Right lobe of liver (tissue), 6 donors: ENCODE measurements around the gene DPP6. TPM values are rescaled to one million over a fixed set of nuclear protein-coding genes. Genes with fewer than 3 reads are reported as not detected.

Experiments used
- ATAC-seq, 4 donors: fragments of 200-7000 bp; cut with Tn5 transposase; one replicate each; pipeline ENCODE4 v1.9.1; 2020; ENCODE audit warnings: mild to moderate bottlenecking in 4 of 4, moderate library complexity in 4 of 4
- DNase-seq, 3 donors: peaks; one replicate each; pipeline ENCODE4 v3.0.0-alpha.2; 2020
- H3K27ac ChIP-seq, 3 donors: fragments of 200-600 bp; one replicate each; pipeline ENCODE4 v1.8.0; 2022
- H3K27me3 ChIP-seq, 2 donors: fragments of 200-600 bp; one replicate each; pipeline ENCODE4 v1.8.0; 2022
- H3K36me3 ChIP-seq, 4 donors: fragments of 200-600 bp; sonication (generic) in 1 of 4; one replicate each; pipeline versions ENCODE4 v1.5.1 to v1.8.0; 2017 to 2022; ENCODE audit warnings: control low read depth in 1 of 4
- H3K4me1 ChIP-seq, 4 donors: fragments of 200-600 bp; sonication (generic) in 1 of 4; one replicate each; pipeline versions ENCODE4 v1.5.1 to v1.8.0; 2017 to 2022; ENCODE audit warnings: control low read depth in 1 of 4
- H3K4me3 ChIP-seq, 3 donors: fragments of 200-600 bp; one replicate each; pipeline ENCODE4 v1.8.0; 2022
- H3K9me3 ChIP-seq, 4 donors: fragments of 200-600 bp; sonication (generic) in 1 of 4; one replicate each; pipeline versions ENCODE4 v1.5.1 to v1.8.0; 2017 to 2022; ENCODE audit warnings: control low read depth in 1 of 4
- POLR2A ChIP-seq: fragments of 450-650 bp; IDR thresholded peaks from one replicate; pipeline ENCODE4 v1.6.1; 2017; ENCODE audit warnings: antibody characterized with exemption, mild to moderate bottlenecking
- WGBS: methylation state at CpG from one replicate; pipeline ENCODE4 v1.1.6; 2018; ENCODE audit warnings: low coverage, low lambda C conversion rate; ENCODE audit not compliant: insufficient coverage; ENCODE audit errors: missing lambda C conversion rate; 5-methylcytosine and 5-hydroxymethylcytosine counted together
- intact Hi-C, 2 donors: fragments of 100-400 bp; cut with DNase I; formaldehyde crosslinking; loops; one replicate each; pipeline versions ENCODE4 v1.11.2 to v1.14.1; 2022
- total RNA-seq, 6 experiments: library from RNA; depleted of rRNA in 2 of 6; stranded (reverse); fragments of >200 nt in 2 of 6; fragmentation: NEBNext Ultra II Directional in 3 of 6; extraction: Animal tissue kit (Norgen Biotek cat#: 25700) in 3 of 6; gene quantifications; one replicate each; pipeline versions ENCODE4 v1.1.0 to v1.2.4, GENCODE V29; 2016 to 2023
- TF ChIP-seq, protein P1 (sequence below), 4 donors: fragments of 200-600 bp in 3 of 4; fragments of 450-650 bp in 1 of 4; IDR thresholded peaks; one replicate each; pipeline versions ENCODE4 v1.5.1 to v1.8.0; 2016 to 2022; ENCODE audit warnings: antibody characterized with exemption in 4 of 4, mild to moderate bottlenecking in 2 of 4
- donor health status: DM: no; HTN: yes; CAD: no.
- donor health status: DM: no; HTN: no; CAD: no.
- donor health status: DM: no; HTN: no; CAD: no.
- donor health status: DM: no; HTN: yes; CAD: no.
- donor health status: DM: no; HTN: yes; CAD: no.

The DPP6 gene
- total RNA-seq, 6 experiments from 2014 or later: not detected

DNA sequence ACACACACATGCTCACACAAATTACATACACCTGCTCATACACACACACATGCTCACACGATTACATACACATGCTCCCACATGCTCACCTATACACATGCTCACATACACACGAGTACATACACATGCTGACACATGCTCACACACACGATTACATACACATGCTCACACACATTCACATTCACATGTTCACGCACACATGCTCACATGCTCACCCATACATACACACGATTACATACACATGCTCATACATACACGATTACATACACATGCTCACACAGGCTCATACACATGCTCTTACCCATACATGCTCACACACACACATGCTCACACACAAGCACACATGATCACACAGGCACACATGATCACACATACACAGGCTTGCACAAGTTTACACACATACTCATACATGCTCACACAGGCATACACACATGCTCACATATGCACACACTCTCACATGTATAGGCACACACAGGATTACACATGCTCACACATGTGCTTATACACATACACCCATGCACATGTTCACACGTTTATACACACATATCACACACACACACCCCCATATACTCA, 832.2 kb downstream of the DPP6 start:
- H3K27ac ChIP-seq: no peak overlapping the region
- H3K4me1 ChIP-seq: no peaks in the 10 kb centered on the region

GRCh38 chr7:154886591-154886990, 834.4 kb downstream of the DPP6 start:
- ATAC-seq: no peak
- TF ChIP-seq, protein P1, sequence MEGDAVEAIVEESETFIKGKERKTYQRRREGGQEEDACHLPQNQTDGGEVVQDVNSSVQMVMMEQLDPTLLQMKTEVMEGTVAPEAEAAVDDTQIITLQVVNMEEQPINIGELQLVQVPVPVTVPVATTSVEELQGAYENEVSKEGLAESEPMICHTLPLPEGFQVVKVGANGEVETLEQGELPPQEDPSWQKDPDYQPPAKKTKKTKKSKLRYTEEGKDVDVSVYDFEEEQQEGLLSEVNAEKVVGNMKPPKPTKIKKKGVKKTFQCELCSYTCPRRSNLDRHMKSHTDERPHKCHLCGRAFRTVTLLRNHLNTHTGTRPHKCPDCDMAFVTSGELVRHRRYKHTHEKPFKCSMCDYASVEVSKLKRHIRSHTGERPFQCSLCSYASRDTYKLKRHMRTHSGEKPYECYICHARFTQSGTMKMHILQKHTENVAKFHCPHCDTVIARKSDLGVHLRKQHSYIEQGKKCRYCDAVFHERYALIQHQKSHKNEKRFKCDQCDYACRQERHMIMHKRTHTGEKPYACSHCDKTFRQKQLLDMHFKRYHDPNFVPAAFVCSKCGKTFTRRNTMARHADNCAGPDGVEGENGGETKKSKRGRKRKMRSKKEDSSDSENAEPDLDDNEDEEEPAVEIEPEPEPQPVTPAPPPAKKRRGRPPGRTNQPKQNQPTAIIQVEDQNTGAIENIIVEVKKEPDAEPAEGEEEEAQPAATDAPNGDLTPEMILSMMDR (IDR thresholded peaks at IDR 0.05): no peak
- no peak for TF ChIP-seq POLR2A
- WGBS: 58% methylated on average over 6 of the region's 9 CpGs
- no peak for DNase-seq
- Histone ChIP-seq H3K4me3 (no peak overlapping the region), H3K27ac (no peak overlapping the region), H3K27me3 (no peaks in the 10 kb centered on the region), H3K36me3 (no peaks in the 10 kb centered on the region), H3K4me1 (no peaks in the 10 kb centered on the region), H3K9me3 (no peaks in the 10 kb centered on the region)
- intact Hi-C loops: no loop called here

More for the DNA sequence above, 832.2 kb downstream of the DPP6 start:
- Histone ChIP-seq H3K9me3 (no peaks in the 10 kb centered on the region), H3K36me3 (no peaks in the 10 kb centered on the region), H3K27me3 (no peaks in the 10 kb centered on the region), H3K4me3 (no peak overlapping the region)
- 82% methylated on average over 7 of the region's 7 CpGs for WGBS
- intact Hi-C loops: no loop called here
- ATAC-seq (no peak), DNase-seq (no peak)
- no peak for TF ChIP-seq POLR2A
- TF ChIP-seq, protein P1 (IDR thresholded peaks at IDR 0.05): no peak

- WGBS: 45% methylated on average over 3 of the region's 3 CpGs
- TF ChIP-seq POLR2A: no peak
- TF ChIP-seq, protein P1 (IDR thresholded peaks at IDR 0.05): no peak
- no peak overlapping the region for H3K4me3 ChIP-seq
- H3K27ac ChIP-seq: no peak overlapping the region
- no peak for DNase-seq
- H3K4me1 ChIP-seq: no peaks in the 10 kb centered on the region
- no peaks in the 10 kb centered on the region for H3K9me3 ChIP-seq
- ATAC-seq: no peak
- no peaks in the 10 kb centered on the region for H3K36me3 ChIP-seq
- H3K27me3 ChIP-seq: no peaks in the 10 kb centered on the region
- intact Hi-C loops: no loop called here
Measured at GRCh38 chr7:154888690-154889089, 836.5 kb downstream of the DPP6 start.

DNA sequence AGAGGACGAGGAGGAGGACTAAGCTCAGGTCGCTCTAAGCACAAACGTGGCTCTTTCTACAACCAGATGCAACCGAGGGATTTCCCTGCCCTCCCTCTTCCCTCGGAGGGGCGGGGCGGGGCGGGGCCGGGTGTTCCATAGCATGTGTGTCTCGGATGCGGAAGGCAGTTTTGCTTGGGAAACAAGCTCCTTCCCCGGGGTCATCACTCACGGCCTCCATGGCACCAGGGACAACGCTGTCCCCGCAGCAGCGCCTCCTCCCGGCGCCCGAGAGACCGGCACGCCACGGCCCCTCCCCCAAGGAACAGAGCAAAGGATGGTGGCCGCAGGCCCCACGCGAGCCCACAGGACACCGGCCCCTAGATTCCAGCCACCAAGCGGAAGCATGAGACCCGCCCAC, 840.3 kb downstream of the DPP6 start:
- intact Hi-C loops: no loop called here
- ATAC-seq (peak in 1 of 4 donors; percentile 24), DNase-seq (no peak)
- no peak for TF ChIP-seq POLR2A
- TF ChIP-seq, protein P1 (IDR thresholded peaks at IDR 0.05): no peak
- no peaks in the 10 kb centered on the region for H3K36me3 ChIP-seq
- H3K27me3 ChIP-seq: no peaks in the 10 kb centered on the region
- 28% methylated on average over 8 of the region's 28 CpGs for WGBS
- no peak overlapping the region for H3K4me3 ChIP-seq
- H3K27ac ChIP-seq: no peak overlapping the region
- H3K4me1 ChIP-seq: no peaks in the 10 kb centered on the region
- no peaks in the 10 kb centered on the region for H3K9me3 ChIP-seq

DNA sequence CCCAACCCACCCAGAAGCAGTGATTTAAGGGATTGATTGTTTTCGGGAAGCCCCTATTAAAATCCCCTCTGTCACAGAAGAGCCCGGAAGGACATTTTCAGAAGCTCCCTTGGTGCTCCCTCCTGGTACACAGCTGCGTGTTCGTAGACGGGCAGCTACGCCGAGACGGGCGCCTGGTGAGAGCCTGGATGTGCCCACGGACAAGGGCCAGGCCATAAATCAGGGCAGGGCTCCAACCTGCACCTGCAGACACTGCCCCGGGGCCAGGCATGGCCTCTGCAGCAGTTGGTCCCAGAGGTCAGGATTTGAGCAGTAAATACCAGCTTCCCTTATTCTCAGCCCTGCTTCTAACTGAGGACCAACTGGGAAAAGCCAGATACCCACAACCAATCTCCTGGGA, 843.9 kb downstream of the DPP6 start:
- no peaks in the 10 kb centered on the region for H3K4me1 ChIP-seq
- TF ChIP-seq POLR2A: no peak
- TF ChIP-seq, protein P1 (IDR thresholded peaks at IDR 0.05): no peak
- DNase-seq (no peak), ATAC-seq (no peak)
- intact Hi-C loops: no loop called here
- no peak overlapping the region for H3K27ac ChIP-seq
- no peaks in the 10 kb centered on the region for H3K27me3 ChIP-seq
- H3K4me3 ChIP-seq: no peak overlapping the region
- no peaks in the 10 kb centered on the region for H3K9me3 ChIP-seq
- H3K36me3 ChIP-seq: no peaks in the 10 kb centered on the region
- WGBS: 86% methylated on average over 2 of the region's 11 CpGs
